Panc1 (cell line): ENCODE results near the gene NMRAL1. TPM values are rescaled to one million over a fixed set of nuclear protein-coding genes. Genes with fewer than 3 reads are reported as not detected.
A peak's percentile ranks its signal among the peaks of the same experiment; 100 is the strongest.

Source experiments
- ATAC-seq: fragments of 200-7000 bp; cut with Tn5 transposase; 2 replicates; pipeline ENCODE4 v1.9.1; 2020; ENCODE audit warnings: mild to moderate bottlenecking, moderate library complexity
- BruUV-seq: library from RNA; stranded (reverse); fragments of 400-500 nt; replicated peaks from 2 replicates; lab custom pipeline; 2021; lab: Mats Ljungman, UMichigan
- CTCF ChIA-PET: fragments of 300-600 bp; sonication (Branson Sonifier 250); formaldehyde crosslinking; loops from one replicate; lab custom pipeline; 2022; ENCODE audit warnings: antibody characterized with exemption; lab: Charles Lee
- POLR2A ChIA-PET: fragments of 300-600 bp; sonication (Branson Sonifier 250); formaldehyde crosslinking; loops from one replicate; lab custom pipeline; 2022; ENCODE audit warnings: antibody characterized with exemption; lab: Charles Lee
- DNase-seq: peaks from one replicate; pipeline ENCODE4 v3.0.0-alpha.2; 2010; ENCODE audit warnings: low read depth, low spot score
- H3K27ac ChIP-seq: 2 replicates; pipeline ENCODE4 v1.5.1; 2011; ENCODE audit warnings: mild to moderate bottlenecking, low read length, inconsistent platforms
- H3K27me3 ChIP-seq: fragments of 200-500 bp; sonication (Bioruptor generic); 2 replicates; pipeline ENCODE4 v1.6.0; 2014; ENCODE audit warnings: low read length, inconsistent platforms; ENCODE audit not compliant: control insufficient read depth, insufficient read depth
- H3K36me3 ChIP-seq: fragments of 200-500 bp; sonication (Bioruptor generic); 2 replicates; pipeline ENCODE4 v1.5.1; 2014; ENCODE audit warnings: inconsistent platforms, mild to moderate bottlenecking, low read length, moderate library complexity; ENCODE audit not compliant: control insufficient read depth, insufficient read depth
- H3K4me1 ChIP-seq: 2 replicates; pipeline ENCODE4 v1.5.1; 2011; ENCODE audit warnings: inconsistent platforms, mild to moderate bottlenecking, low read length, moderate library complexity; ENCODE audit not compliant: control insufficient read depth, insufficient read depth
- H3K4me3 ChIP-seq, 2 experiments: 2 replicates each; pipeline ENCODE4 v1.5.1; 2011 to 2012; ENCODE audit warnings: low read depth in 2 of 2, low read length in 2 of 2, mild to moderate bottlenecking in 2 of 2, inconsistent platforms in 1 of 2, moderate library complexity in 1 of 2
- H3K9me3 ChIP-seq: fragments of 200-500 bp; sonication (Bioruptor generic); 2 replicates; pipeline ENCODE4 v1.5.1; 2014; ENCODE audit warnings: low read depth, mild to moderate bottlenecking, inconsistent platforms, low read length, moderate library complexity; ENCODE audit not compliant: control insufficient read depth, insufficient read depth
- CTCF ChIP-seq: fragments of 450-650 bp; IDR thresholded peaks from 2 replicates; pipeline ENCODE4 v1.5.1; 2017; ENCODE audit warnings: mild to moderate bottlenecking
- POLR2AphosphoS5 ChIP-seq: IDR thresholded peaks from 2 replicates; pipeline ENCODE4 v1.6.1; 2012; ENCODE audit warnings: mild to moderate bottlenecking, low read depth, low read length, moderate library complexity
- REST ChIP-seq, 2 experiments: IDR thresholded peaks; 2 replicates each; pipeline ENCODE4 v1.6.1; 2011 to 2012; ENCODE audit warnings: low read depth in 2 of 2, control low read depth in 1 of 2, low read length in 1 of 2, mild to moderate bottlenecking in 1 of 2, moderate library complexity in 1 of 2; ENCODE audit not compliant: insufficient read depth in 1 of 2
- SIN3A ChIP-seq: IDR thresholded peaks from 2 replicates; pipeline ENCODE4 v1.6.1; 2012; ENCODE audit warnings: low read depth, mild to moderate bottlenecking, low read length, moderate library complexity, borderline replicate concordance; ENCODE audit not compliant: insufficient read depth
- TCF7L2 ChIP-seq: IDR thresholded peaks from 2 replicates; pipeline ENCODE4 v1.6.1; 2011; ENCODE audit warnings: mild to moderate bottlenecking, low read depth, low read length, inconsistent platforms
- in situ Hi-C: cut with HindIII; loops from 2 replicates; pipeline ENCODE4 v1.10.0; 2016; ENCODE audit warnings: low sequenced_read_pairs, low pct_unique_long_range_greater_than_20kb
- intact Hi-C: fragments of 100-400 bp; cut with micrococcal nuclease; formaldehyde crosslinking; loops from one replicate; pipeline ENCODE4 v1.10.0; 2022; ENCODE audit not compliant: unreplicated experiment
- total RNA-seq: library from RNA; stranded (reverse); gene quantifications from one replicate; pipeline ENCODE4 v1.2.1, GENCODE V29; 2021; ENCODE audit not compliant: unreplicated experiment

The NMRAL1 gene
- total RNA-seq, 1 experiment from 2014 or later: 109 TPM

GRCh38 chr16:4415538-4416199 is 58.8 kb downstream of the NMRAL1 start:
- CTCF ChIA-PET: interaction anchor here (1.0 kb wide), 1 partner anchor 12 kb away, joined by 3 read pairs; no protein-coding TSS in a partner anchor
- peak; percentile 43 for ATAC-seq
- Histone ChIP-seq H3K9me3 (no peaks in the 10 kb centered on the region), H3K27ac (peak overlapping the region; percentile 83), H3K4me3 (peak overlapping the region; percentile 64 to 80), H3K27me3 (no peaks in the 10 kb centered on the region), H3K36me3 (no peaks in the 10 kb centered on the region), H3K4me1 (peaks cover 7% of the 10 kb centered on the region; the same call in 1 of the 2 replicates)
- TF ChIP-seq SIN3A (no peak; the same call in 1 of the 2 replicates), POLR2AphosphoS5 (no peak), REST (IDR thresholded peaks at IDR 0.05; ENCODE audit: insufficient read depth in 1 of 2, low read depth in 2 of 2, low read length in 1 of 2) (no peak), TCF7L2 (no peak), CTCF (no peak)
- BruUV-seq: no TSS peak
- intact Hi-C loops (no loop called here), in situ Hi-C loops (no loop called here)
- no peak for DNase-seq
- POLR2A ChIA-PET: no interaction called here

GRCh38 chr16:4414187-4414917 is 60.1 kb downstream of the NMRAL1 start:
- no peaks in the 10 kb centered on the region for H3K36me3 ChIP-seq
- in situ Hi-C loops (no loop called here), intact Hi-C loops (no loop called here)
- no TSS peak for BruUV-seq
- no peaks in the 10 kb centered on the region for H3K9me3 ChIP-seq
- no peak for DNase-seq
- no peak overlapping the region for H3K4me3 ChIP-seq
- ChIA-PET CTCF (interaction anchor here (1.0 kb wide), 1 partner anchor 10 kb away, joined by 3 read pairs; no protein-coding TSS in a partner anchor), POLR2A (no interaction called here)
- no peak overlapping the region for H3K27ac ChIP-seq
- H3K4me1 ChIP-seq: peaks cover 7% of the 10 kb centered on the region
- ATAC-seq: no peak
- H3K27me3 ChIP-seq: no peaks in the 10 kb centered on the region
- TF ChIP-seq POLR2AphosphoS5: no peak
- TF ChIP-seq SIN3A: no peak
